Measurements from ENCODE around the gene SHISAL2A.
"Not testable (repeated sequence)": the region's sequence is repeated elsewhere in the genome, so short reads cannot be mapped to it uniquely, and the experiment has no call there.

Gene SHISAL2A

DNA sequence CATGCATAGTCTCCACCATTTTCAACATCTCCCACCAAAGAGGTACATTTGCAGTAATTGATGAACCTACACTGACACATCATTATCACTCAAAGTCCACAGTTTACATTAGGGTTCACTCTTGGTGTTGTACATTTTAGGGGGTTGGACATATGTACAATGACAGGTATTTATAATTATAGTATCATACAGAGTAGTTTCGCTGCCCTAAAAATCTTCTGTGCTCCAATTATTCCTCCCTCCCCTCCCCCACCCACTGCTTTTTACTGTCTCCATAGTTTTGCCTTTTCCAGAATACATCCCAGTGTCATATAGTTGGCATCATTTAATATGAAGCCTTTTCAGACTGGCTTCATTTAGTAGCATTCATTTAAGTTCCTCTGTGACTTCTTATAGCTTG lies 51.6 kb downstream of the SHISAL2A start:
- no peak for DNase-seq

DNA sequence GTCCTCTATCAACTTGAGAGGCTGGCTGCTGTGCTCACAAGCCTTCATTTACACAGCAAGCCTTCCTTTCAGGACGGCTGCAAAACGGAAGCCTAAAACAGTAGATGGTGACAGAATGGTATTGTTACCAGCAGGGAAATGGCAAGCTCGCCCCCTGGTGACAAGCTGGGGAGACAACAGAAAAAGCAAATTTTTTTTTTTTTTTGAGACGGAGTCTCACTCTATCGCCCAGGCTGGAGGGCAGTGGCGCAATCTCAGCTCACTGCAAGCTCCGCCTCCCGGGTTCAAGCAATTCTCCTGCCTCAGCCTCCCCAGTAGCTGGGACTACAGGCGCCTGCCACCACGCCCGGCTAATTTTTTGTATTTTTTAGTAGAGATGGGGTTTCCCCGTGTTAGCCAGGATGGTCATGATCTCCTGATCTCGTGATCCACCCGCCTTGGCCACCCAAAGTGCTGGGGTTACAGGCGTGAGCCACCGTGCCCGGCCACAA lies 53.3 kb downstream of the SHISAL2A start:
- peak in 5 of 14 donors; percentile 8 to 38 (median 27) for DNase-seq

DNA sequence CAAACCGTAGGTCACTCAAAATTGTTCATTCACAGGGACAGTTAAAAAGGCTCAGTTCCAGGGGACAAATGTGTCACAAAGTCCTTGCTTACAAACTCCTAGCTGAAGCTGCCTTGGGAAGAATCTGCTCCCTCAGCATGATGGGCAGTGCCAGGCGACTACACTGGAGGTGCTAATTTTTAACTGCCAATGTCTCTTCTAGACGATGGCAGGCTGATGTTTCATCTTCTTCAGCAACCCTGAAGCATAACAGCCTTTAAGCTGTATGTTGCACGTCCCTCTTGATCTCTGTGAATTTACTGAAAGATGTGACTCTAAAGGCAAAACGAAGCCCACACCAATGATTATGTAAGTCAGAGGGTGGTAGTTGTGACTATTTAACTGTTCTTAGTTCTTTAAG lies 53.9 kb downstream of the SHISAL2A start:
- DNase-seq, result no peak

DNA sequence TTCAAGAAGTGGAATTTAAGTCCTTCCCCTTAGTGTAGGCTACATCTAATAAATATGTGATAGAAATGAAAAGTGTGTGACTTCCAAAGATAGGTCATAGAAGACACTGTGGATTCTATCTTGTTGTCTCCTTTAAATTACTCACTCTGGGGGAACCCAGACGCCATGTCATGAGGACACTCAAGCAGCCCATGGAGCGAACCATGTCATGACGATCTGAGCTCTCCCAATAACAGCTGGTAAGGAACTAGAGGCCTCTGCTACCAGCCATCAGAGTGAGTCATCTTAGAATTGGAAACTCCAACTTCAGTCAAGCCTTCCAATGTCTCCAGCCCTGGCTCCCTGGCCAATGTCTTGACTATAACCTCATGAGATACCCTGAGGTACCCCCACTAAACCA lies 58.9 kb downstream of the SHISAL2A start:
- no peak for DNase-seq

DNA sequence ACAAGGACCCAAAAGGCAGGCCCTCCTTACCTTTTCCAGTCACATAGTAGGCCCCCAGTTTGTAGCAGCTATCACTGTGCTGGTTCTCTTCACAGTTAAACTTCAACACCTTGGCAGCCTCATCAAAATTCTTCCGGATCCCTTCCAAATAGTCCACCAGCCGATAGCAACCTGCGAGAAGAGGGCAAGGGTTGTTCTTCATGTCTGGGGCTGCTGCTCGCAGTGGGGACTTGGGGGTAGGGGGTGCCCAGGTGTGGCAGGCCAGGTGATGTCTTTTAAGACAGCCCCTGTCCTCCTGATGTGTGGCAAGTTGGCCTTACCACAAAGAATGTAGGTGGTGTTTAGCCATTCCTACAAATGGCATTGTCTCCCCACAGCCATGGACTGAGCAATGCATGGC lies 59.7 kb downstream of the SHISAL2A start:
- DNase-seq, result no peak

DNA sequence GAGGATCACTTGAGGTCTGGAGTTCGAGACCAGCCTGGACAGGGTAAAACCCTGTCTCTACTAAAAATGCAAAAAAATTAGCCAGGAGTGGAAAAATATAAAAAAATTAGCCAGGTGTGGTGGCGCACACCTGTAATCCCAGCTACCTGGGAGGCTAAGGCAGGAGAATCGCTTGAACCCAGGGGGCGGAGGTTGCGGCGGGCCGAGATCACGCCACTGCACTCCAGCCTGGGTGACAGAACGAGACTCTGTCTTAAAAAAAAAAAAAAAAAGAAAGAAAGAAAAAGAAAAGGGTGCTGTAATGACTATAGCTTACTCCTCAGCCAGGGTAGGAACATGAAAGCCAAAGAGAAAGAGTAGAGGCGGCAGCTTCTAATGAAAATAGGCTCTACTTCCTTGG lies 60.4 kb downstream of the SHISAL2A start:
- DNase-seq, result not testable (repeated sequence)

DNA sequence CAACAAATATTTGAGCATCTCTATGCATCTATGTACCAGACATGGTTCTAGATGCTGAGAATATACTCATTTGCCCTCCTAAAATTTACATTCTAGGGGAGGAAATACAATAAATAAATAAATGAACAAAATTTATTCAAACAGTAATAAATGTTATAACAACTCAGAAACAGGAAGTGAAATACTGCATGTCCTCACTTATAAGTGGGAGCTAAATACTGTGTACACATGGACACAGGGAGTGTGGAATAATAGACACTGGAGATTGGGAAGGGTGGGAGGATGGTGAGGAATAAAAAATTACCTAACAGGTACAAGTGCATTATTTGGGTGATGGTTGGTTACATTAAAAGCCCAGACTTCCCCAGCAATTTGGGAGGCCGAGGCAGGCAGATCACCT lies 60.9 kb downstream of the SHISAL2A start:
- DNase-seq, result no peak

DNA sequence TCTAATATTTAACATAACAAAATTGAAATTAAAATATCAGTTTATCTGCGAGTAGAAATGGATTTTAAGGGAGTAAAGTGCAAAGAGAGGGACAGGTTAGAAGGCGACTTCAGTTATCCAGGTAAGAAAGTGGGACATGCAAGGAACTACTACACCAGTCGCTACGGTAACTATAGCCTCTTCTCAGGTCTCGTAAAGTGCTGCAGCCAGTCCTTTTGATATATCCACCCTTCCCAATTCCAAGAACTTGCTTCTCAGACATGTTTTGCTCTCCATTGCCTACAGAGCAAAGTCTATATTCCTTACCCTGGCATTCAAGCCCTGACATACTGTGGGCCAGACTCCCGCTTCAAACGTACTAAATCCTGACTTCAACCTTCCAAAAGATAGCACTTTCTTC lies 62.7 kb downstream of the SHISAL2A start:
- DNase-seq, result no peak

DNA sequence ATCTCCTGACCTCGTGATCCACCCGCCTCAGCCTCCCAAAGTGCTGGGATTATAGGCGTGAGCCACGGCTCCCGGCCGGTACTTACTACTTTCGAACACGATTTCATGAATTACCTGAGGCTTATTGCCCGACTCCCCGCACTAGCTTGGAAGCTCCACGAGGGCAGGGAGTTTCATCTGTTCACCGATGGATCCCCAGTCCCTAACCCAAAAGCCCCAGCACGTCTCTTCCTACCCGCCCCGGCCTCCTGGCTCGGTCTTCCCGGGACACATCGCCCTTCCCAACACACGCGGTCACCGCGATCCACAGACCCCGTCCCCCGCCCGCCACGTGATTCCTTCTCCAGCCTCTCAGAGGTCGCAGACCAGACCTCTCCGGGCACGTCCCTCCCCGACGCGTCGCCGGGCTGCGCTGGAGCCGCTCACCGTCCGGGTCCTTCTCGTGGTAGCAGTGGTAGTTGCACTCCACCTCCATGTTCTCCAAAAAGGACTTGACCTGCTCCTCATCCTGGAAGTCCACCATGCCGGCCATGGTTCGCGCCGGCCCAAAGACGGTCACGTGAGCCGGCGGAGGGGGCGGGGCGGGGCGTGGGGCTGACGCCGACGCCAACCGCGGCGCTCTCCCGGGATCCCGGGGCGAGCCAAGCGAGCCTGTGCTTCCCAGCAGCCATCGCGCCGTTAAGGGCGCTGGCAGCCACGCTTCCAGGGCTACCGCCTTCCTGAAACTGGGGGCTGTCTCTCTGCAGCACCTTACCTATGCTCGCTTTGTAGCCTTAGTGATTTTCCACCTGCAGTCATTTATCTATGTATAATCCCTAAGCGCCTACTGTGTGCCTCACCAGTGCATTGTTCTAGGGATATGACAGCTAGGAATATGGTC lies 65.1 kb downstream of the SHISAL2A start, which contains the start of gene COA7:
Gene COA7, minus strand, starts transcription at position 553 of the 880 bp plus-strand sequence. Its CDS starts 21 bp downstream, at position 532.
- peak; percentile 7 to 91 (median 80) for DNase-seq

DNA sequence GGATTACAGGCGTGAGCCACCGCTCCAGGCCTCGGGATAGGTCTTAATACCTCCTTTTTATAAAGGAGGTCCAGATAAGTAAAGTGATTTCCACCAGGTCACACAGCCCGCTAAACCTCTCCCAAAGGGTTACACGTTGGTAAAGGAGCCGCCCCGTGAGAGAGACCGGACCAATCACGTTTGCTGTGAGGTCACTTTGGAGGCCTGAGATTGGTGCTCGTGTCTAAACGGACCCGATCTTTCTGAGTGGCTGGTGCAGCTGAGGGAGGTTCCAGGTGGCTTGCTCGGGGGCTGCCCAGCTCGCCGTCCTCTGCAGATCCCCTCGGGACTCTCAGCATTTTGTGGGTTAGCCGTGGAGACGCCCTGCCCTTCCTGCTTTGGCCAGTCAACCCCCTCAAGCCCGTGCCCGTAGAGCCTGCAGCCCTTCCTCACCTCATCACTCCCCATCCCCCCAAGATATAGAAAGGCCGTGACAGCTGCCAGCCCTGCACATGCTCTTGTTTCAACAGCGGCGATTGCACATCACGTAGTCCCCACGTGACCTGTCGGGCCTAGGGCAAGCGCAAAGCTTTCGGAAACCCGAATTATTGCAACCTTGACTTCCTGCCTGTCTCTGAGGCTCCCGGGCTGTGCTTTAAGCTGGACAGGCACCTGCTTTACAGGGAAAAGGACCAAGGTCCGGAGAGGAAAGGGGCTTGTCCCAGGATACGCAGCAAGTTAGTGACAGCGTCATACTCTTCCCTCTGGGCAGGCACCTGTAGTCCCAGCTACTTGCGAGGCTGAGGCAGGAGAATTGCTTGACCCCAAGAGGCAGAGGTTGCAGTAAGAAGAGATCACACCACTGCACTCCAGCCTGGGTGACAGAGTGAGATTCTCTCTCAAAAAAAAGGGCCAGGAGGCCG lies 70.2 kb downstream of the SHISAL2A start:
- peak; percentile 78 to 96 (median 88) for DNase-seq

DNA sequence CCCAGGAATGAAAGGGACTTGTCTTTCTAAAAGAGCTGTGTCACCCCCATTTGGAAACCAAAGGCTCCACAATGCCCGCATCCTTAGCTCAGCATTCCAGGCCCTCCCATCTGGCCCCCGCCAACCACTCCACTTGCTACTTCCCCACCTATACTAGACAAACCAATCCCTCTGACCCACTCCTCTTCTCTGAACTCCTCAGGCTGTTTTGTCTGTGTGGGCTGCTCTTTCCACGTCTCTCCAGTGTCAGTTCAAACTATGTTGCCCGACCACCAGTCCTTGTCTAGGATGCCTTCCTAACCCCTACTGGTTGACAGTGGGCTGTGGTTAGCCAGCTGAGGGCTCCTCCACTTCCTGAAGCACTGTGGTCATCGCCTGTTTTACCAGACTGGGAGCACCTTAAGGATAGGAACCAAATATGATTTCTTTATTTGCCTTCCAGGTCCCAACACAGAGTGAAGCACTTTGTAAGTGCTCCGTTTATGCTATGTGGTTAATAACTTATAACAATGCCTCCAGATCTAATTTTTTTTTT lies 73.2 kb downstream of the SHISAL2A start:
- no peak for DNase-seq

Data from C1 segment of cervical spinal cord (tissue), 14 donors.